ENCODE results near the gene PROCA1. TPM values are rescaled to one million over a fixed set of nuclear protein-coding genes. Genes with fewer than 3 reads are reported as not detected.
"Not testable (repeated sequence)": the region's sequence is repeated elsewhere in the genome, so short reads cannot be mapped to it uniquely, and the experiment has no call there.

PROCA1 gene
- total RNA-seq, 2 donors from 2014 or later, result not detected

DNA sequence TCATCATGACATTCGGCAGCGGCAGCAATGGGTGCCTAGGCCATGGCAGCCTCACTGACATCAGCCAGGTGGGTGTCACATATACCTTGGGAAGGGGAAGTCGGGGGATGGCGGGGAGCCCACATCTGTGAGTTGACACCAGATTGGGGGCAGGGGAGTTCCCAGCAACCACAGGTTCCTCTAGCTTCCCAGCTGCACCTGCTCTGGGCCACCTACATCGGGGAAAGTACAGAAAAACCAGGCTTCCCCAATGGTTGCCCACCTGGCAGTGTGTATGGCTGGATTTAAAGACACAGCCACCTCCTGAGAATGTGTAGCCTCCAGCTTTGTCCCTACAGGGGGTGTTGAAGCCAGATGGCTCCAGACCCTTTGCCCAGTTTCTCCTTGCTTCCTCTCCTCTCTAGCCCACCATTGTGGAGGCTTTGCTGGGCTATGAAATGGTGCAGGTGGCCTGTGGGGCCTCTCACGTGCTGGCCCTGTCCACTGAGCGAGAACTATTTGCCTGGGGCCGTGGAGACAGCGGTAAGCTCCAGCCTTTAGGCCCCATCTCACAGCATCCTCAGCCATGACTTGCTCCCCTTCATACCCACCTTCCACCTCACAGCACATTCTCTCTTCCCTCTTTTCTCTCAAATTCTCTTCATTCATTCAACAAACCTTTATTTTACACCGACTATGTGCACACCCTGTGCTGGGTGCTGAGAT lies 27.1 kb upstream of the PROCA1 start:
- Histone ChIP-seq H3K4me3 (no peak overlapping the region), H3K27me3 (no peaks in the 10 kb centered on the region), H3K9me3 (no peaks in the 10 kb centered on the region), H3K27ac (no peak overlapping the region), H3K4me1 (peaks cover 13% of the 10 kb centered on the region), H3K36me3 (replicated peaks in 1 of 2; ENCODE audit: insufficient read depth in 1 of 2, low read depth in 2 of 2) (no peaks in the 10 kb centered on the region)
- intact Hi-C loops (cut with DNase I), result no loop called here
- TF ChIP-seq, protein P1, sequence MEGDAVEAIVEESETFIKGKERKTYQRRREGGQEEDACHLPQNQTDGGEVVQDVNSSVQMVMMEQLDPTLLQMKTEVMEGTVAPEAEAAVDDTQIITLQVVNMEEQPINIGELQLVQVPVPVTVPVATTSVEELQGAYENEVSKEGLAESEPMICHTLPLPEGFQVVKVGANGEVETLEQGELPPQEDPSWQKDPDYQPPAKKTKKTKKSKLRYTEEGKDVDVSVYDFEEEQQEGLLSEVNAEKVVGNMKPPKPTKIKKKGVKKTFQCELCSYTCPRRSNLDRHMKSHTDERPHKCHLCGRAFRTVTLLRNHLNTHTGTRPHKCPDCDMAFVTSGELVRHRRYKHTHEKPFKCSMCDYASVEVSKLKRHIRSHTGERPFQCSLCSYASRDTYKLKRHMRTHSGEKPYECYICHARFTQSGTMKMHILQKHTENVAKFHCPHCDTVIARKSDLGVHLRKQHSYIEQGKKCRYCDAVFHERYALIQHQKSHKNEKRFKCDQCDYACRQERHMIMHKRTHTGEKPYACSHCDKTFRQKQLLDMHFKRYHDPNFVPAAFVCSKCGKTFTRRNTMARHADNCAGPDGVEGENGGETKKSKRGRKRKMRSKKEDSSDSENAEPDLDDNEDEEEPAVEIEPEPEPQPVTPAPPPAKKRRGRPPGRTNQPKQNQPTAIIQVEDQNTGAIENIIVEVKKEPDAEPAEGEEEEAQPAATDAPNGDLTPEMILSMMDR (IDR thresholded peaks at IDR 0.05), result no peak
- no peak for TF ChIP-seq POLR2A (IDR thresholded peaks at IDR 0.05)
- DNase-seq (no peak), ATAC-seq (no peak)
- 83 to 96% methylated on average over 8 to 10 of the region's 10 CpGs for WGBS, 2 donors

DNA sequence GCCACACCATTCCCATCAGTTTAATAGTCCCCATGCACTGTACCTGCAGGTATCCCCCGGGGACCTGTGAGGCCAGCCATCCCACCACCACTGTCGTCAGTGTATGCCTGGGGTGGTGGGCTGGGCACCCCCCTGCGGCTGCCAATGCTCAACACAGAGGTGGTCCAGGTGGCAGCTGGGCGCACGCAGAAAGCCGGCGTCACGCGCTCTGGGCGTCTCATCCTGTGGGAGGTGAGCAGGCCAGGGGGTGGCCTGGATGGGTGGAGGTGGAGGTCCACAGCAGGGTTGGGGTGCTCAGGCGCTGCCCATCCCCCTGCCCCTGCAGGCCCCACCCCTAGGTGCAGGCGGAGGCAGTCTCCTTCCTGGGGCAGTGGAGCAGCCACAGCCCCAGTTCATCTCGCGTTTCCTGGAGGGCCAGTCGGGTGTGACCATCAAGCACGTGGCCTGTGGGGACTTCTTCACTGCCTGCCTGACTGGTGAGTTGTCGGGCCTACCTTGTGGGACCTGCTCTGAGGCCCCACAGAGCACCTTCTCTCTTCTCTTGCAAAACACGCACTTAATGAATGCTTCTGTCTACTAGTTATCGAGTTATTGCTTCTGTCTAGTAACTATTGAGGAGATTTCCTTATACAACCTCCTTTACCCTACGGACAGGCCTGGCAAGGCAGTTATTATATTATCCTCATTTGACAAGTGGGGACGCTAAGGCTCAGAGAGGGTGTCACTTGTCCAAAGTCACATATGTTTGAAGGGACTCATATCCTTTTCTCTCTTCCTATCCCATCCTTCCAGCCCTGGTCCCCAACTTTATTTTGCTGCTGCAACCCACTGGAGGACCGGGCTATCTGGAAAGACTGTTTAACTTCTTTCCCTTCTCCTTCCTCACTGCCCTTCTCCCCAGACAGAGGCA lies 26.3 kb upstream of the PROCA1 start:
- 84 to 94% methylated on average over 7 to 17 of the region's 22 CpGs for WGBS, 2 donors
- DNase-seq (no peak), ATAC-seq (no peak)
- TF ChIP-seq, protein P1 (IDR thresholded peaks at IDR 0.05), result no peak
- TF ChIP-seq POLR2A (IDR thresholded peaks at IDR 0.05), result no peak
- Histone ChIP-seq H3K4me1 (peaks cover 6% of the 10 kb centered on the region), H3K36me3 (replicated peaks in 1 of 2; ENCODE audit: insufficient read depth in 1 of 2, low read depth in 2 of 2) (no peaks in the 10 kb centered on the region), H3K27me3 (no peaks in the 10 kb centered on the region), H3K9me3 (no peaks in the 10 kb centered on the region), H3K4me3 (no peak overlapping the region), H3K27ac (no peak overlapping the region)
- intact Hi-C loops (cut with DNase I), result no loop called here

DNA sequence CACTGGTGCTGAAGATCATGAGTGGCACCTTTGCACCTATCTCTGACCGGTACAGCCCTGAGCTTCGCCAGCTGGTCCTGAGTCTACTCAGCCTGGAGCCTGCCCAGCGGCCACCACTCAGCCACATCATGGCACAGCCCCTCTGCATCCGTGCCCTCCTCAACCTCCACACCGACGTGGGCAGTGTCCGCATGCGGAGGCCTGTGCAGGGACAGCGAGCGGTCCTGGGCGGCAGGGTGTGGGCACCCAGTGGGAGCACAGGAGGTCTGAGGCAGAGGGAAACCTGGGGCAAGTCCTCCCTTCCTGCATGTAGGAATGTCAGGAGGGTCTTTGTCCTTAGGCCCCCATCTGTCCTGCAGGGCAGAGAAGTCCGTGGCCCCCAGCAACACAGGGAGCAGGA lies 25.6 kb upstream of the PROCA1 start:
- Histone ChIP-seq H3K27ac (no peak overlapping the region), H3K4me3 (no peak overlapping the region), H3K27me3 (no peaks in the 10 kb centered on the region), H3K9me3 (no peaks in the 10 kb centered on the region), H3K36me3 (replicated peaks in 1 of 2; ENCODE audit: insufficient read depth in 1 of 2, low read depth in 2 of 2) (no peaks in the 10 kb centered on the region), H3K4me1 (no peaks in the 10 kb centered on the region)
- whole genome bisulfite sequencing, 2 donors, result 92% methylated on average over 12 of the region's 12 CpGs; no CpG with 5 or more reads in 1 of the 2 donors
- no peak for ATAC-seq
- no peak for DNase-seq
- intact Hi-C loops (cut with DNase I), result no loop called here
- no peak for TF ChIP-seq POLR2A (IDR thresholded peaks at IDR 0.05)
- TF ChIP-seq, protein P1 (IDR thresholded peaks at IDR 0.05), result no peak

DNA sequence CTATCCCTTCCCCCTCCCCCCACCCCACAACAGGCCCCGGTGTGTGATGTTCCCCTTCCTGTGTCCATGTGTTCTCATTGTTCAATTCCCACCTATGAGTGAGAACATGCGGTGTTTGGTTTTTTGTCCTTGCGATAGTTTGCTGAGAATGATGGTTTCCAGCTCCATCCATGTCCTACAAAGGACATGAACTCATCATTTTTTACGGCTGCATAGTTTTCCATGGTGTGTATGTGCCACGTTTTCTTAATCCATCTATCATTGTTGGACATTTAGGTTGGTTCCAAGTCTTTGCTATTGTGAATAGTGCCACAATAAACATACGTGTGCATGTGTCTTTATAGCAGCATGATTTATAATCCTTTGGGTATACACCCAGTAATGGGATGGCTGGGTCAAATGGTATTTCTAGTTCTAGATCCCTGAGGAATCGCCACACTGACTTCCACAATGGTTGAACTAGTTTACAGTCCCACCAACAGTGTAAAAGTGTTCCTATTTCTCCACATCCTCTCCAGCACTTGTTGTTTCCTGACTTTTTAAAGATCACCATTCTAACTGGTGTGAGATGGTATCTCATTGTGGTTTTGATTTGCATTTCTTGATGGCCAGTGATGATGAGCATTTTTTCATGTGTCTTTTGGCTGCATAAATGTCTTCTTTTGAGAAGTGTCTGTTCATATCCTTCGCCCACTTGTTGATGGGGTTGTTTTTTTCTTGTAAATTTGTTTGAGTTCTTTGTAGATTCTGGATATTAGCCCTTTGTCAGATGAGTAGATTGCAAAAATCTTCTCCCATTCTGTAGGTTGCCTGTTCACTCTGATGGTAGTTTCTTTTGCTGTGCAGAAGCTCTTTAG lies 24.5 kb upstream of the PROCA1 start:
- H3K27ac ChIP-seq; intact Hi-C loops (cut with DNase I): not testable (repeated sequence)

More for the DNA sequence above, 24.5 kb upstream of the PROCA1 start:
- not testable (repeated sequence) for ATAC-seq; H3K36me3 ChIP-seq (replicated peaks in 1 of 2; ENCODE audit: insufficient read depth in 1 of 2, low read depth in 2 of 2); H3K4me1 ChIP-seq; H3K27me3 ChIP-seq; H3K9me3 ChIP-seq; DNase-seq; H3K4me3 ChIP-seq
- 94 to 95% methylated on average over 6 to 7 of the region's 8 CpGs for WGBS, 2 donors
